T-helper 9 cell (primary cell): Measurements from ENCODE around the gene VRK1.

Source experiments
- DNase-seq: peaks from one replicate; pipeline ENCODE4 v3.0.0-alpha.2; 2020

Gene VRK1

DNA sequence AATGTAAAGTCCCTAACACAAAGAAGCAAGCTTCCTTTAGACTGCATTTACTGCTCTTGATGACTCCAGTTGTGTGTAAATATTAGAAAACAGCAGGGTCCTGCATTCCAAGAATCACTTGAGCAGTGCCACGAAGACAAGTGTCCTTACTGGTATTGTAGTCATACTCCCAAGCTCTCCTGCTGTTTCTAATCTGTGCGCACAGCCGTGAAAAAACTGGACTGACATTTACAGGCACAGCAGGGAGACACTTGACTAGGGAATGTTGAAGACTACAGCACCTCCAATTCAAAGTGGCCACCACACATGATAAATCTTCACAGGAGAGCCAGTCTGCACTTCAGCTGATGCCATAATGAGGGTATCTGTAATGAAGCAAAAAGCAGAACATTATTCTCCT, 91.4 kb downstream of the VRK1 start:
- DNase-seq: no peak

DNA sequence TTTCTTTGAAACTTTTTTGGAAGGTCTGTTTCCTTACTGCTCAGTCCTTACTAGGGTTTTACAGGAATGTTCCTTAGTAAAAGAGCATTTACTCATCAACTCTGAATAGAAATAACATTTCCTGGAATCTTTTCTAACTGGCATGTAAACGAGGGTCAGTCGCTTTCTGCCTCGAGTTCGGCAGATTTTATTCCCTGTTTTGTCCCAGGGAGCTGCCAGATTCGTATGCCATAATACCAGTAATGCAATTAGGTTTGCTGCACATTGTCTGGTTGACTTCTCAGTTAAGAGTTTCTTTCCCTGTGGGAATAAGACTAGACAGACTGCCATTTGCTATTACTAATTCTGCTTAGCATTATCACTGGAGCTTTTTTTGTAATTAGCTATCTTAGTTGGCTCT, 91.9 kb downstream of the VRK1 start:
- no peak for DNase-seq

DNA sequence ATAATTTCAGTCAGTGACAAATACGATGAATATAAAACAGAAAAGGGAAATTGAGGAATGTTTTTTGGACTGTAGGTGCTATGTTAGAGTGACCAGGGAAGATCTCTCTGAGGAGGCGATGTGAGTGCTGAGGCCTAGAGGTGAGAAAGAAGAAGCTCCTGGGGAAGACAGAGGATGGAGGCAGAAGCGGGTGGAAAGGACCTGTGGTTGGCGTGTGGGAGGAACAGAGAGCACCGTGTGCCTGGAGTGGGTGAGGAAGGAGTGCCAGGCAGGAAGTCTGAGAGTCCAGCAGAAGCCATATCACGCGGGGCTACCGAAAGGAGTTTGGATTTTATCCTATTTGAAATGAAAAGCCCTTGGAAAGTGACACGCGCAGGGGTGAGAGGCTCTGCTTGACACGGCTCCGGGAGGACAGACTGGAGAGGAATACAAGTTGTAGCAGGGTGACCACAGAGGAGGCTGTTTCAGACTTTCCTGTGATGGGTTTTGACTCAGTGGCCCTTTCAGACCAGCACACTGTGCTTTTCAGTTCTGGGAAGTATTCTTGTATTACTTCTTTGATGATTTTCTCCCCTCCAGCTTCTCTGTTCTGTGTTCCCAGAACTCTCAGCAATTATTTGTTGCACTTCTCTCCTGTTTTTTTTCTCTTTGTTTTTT, 96.9 kb downstream of the VRK1 start:
- no peak for DNase-seq

DNA sequence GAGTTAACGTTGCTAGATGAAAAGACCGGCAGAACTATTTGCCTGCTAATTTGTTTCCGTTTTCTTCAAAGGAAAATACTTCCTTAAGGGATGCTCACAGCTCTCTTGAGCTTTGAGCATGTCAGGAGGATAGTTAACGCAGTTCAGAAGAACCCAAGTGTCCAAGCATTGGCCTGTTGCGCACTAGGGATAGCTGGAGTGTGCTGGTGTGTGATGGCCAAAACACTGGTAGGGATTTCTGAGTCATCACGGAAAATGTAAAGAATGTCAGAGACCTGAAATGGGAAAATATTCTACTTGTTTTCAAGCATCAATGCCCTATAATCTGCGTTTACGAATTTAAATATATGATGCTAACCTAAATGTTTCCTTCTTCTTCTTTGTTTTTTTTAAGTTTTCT, 97.8 kb downstream of the VRK1 start:
- no peak for DNase-seq

DNA sequence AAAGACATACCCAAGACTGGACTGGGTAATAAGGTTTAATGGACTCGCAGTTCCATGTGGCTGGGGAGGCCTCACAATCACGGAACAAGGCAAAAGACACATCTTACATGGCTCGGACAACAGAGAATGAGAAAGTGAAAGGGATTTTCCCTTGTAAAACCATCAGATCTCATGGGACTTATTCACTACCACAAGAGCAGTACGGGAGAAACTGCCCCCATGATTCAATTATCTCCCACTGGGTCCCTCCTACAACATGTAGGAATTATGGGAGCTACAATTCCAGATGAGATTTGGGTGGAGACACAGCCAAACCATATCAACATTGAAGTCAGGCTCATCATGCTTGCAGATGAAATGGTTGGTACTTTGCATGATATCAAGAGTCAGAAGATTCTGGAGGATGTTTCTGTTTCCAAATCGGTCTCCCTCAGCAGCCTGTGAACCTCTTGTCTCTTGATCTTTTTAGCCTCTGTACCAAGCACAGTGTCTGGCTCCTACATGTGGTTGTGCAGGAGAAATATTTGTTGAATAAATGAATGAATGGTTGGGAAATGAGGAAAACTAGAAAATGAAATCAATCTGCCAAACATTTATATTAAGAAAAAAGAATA, 98.6 kb downstream of the VRK1 start:
- DNase-seq: no peak

DNA sequence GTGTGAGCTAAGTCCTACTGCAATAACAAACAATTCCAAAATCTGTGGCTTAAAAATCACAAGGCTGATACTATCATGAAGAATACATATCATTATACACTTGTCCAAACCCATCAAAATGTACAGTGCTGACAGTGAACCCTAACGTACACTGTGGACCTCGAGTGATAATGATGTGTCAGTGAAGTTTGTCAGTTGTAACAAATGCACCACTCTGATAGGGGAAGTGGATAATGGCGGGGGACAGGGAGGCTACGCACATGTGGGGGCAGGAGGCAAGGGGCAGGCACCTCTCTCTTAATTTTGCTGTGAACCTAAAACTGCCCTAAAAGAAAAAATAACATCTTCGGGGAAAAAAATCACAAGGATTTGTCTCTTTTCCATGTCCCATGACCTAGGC, 100.0 kb downstream of the VRK1 start:
- DNase-seq: no peak

DNA sequence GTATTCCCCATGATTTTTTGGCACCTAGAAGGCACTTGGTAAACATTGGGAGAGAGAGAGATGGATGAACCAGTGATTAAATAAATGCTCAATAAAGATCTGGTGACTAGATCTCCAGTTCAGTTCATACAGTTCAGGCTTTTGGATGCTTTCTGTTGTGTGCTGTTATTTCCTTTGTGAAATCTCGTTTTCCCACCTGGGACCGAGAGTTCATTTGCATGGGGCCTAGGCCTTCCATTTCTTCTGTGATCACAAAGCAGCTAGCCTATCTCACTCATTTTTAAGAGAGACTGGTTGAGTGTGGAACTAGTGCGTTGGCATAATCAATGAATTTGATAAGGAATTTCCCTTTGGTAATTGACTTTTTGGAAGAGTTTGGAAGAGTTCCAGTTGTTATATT, 104.0 kb downstream of the VRK1 start:
- DNase-seq: no peak

DNA sequence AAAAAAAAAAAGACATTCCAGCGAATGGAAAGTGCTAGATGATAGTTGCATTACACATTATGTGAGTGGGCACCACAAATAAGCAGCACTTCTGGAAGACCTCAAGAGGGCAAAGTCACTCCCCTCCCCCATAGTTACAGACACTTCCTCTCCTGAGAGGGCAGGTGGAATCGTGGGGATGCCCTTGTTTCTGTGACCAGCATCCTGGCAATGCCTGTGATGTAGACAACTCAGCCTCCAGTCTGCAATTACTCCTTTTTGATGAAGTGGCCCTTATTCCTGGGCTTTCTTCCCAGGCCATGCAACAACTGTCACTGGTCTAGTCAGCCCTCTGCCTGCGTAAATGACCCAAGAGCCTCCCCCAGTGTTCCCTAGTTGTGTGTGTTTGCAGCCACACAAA, 104.8 kb downstream of the VRK1 start:
- no peak for DNase-seq

DNA sequence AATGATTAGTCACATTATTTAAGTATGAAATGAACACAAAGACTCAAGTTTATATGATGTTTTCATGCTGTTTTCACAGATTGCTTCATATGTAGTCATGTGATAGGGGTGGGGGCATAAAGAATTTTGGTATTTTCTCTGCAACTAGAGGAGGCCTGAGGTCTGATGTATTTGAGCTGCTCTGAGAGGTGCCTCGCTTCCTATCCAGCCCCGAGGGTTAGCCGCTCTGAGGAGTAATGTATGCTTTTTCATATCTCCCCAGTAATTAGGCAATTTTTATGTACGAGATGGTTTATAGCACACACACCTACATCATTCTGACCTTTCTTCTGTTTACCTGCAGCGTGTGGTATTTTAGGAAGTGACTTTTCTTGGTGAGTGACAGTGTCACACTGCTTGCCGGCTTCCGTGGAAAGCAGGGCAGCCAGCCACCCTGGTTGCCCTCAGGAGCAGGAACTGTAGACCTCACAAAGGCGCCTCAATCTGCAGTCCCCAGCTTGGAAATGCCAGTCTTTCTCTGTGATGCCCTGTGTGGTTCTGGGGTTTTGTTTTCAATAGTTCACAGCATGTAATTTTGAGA, 106.4 kb downstream of the VRK1 start:
- DNase-seq: no peak

DNA sequence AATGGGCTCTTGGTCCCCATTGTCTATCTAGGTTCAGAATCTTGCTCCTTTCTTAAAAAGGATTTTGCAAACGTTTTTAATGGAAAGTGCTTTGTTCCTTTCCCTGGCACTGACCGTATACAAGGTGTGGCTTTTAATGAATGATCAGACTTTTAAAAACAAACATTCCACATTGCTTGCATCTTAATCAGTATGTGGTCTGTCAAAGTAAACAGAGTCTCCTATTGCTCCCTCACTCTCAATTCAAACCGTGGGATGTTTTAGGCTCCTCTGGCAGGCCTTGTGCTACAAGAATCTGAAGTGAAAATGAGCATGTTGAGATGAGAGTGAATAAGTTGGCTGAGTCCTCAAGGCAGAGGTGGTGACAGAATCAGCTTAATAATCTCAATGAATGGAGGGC, 107.0 kb downstream of the VRK1 start:
- DNase-seq: no peak

DNA sequence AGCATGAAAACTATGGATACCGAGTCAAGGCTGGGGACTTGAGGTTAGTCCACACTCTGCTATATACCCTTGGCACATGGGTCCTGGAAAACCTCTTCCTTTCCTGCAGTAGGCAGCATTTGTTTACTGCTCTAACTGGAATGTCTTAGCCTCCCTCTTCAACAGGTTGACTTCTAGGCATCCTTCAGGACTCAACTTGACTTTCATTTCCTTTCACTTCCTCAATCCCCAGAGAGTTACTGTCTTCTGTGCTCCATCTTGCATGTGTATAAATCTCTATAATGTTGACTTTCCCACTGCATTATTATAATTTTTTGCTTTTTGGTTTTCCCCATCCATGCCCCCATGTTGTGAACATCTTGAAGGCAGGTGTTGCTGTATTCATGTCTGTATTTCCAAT, 107.9 kb downstream of the VRK1 start:
- no peak for DNase-seq

DNA sequence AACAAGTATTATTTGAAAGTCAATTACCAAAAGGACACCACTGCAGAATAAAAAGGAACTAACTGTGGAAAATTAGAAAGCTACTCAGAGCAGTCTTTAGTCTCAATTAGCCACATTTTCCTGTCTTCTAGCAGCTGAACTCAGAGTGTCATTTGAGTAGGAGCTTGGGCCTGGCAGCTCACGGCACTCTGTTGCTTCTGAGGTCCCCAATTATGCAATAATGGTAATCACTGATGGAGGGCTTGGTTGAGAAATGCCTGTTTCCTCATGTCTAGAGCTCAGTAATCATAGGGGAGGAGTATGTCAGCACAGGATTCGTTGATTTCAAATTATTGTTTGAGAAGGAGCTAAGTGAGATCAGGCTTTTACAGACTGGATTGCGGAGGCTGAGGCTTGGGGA, 108.6 kb downstream of the VRK1 start:
- no peak for DNase-seq

DNA sequence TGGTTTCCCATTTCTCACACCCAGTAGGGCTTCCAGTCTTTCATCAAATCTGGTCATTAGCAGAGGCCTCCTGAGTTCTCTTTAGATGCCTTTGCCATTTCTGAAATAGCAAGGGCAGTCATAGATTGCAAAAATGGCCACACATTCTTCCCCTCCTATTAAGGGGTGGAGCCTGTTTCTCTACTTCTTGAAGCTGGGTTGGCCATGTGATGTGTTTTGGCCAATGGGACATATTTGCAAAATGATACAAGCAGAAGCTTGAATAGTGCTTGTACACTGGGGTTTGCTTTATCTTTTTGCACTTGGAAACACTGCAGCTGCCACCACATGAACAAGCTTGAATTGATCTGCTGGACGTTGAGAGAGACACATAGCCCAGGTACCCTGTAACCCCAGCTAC, 109.3 kb downstream of the VRK1 start:
- DNase-seq: no peak

DNA sequence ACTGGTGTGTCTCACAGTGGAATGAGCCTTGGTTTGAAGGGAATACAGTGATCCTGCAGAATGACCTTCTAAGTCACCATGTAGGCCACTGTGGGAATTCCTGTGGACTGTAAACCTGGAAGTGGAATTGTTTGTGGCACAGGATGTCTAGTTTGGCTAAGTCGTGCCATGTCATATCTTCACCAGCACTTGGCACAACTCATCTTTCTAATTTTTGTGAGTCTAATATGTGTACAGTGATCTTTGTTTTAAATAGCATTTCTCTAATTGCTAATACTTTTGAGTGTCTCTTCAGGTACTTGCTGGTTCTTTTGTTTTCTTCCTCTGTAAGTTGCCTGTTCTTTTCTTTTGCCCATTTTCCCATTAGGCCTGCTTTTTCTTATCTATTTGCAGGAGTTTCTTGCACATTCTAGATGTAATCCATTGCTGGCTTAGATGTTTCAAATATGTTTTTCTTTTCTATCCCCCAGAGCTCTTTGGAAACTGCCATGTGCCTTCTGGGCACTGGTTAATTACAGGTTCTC, 112.7 kb downstream of the VRK1 start:
- DNase-seq: no peak

DNA sequence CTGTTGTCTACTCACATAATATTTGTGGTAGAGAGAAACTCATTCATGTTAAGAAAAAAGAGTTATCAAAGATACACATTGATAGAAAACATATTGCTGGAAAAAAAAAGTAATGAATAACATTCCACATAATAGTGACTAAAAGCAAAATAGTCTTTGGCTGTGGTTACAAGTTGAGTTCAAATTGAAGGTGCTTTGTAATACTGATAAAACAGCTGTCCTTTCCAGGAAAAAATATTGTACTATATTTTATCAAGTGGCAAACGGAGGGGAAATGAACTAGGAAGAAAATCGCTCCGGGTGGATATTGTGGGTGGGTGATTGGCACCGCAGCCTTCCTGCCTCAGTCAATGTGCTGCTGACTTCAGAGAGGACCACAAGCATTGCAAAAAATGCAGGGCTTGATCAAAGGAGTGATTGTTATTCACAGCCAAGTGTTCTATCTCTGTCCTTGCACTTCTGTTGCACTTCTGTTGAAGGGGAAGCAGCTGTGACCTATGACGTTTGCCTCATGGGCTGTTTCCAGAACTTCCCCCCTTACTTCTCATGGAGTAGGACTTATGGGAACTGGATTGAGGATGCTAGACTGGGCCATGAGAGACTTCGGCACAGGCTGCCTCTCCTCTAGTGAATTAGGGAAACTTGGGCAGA, 114.4 kb downstream of the VRK1 start:
- no peak for DNase-seq

DNA sequence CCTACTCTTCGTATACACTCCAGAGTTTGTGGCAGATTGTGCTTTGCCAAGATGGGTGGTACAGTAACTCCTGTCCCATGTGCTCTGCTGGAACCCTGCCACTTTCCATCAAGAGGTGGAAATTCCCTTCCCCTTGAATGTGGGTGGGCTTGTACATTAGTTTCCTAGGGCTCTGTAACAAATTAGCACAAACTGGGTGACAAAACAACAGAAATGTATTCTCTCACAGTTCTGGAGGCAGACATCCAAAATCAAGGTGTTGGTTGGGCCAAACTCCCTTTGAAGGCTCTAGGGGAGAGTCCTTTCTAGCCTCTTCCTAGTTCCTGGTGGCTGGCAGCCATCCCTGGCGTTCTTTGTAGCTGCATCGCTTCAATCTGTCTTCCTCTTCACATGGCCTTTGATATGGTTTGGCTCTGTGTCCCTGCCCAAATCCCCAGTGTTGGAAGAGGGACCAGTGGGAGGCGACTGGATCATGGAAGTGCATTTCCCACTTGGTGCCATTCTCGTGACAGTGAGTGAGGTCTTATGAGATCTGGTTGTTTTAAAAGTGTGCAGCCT, 117.5 kb downstream of the VRK1 start:
- DNase-seq: no peak

DNA sequence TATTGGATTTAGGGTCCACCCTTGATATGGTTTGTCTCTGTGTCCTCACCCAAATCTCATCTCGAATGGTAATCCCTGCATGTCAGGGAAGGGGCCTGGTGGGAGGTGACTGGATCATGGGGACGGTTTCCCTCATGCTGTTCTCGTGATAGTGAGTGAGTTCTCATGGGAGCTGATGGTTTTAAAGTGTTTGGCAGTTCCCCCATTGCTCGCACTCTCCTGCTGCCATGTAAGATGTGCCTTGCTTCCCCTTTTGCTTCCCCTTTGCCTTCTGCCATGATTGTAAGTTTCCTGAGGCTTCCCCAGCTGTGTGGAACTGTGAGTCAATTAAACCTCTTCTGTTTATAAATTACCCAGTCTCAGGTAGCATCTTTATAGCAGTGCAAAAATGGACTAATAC, 118.3 kb downstream of the VRK1 start:
- DNase-seq: no peak

DNA sequence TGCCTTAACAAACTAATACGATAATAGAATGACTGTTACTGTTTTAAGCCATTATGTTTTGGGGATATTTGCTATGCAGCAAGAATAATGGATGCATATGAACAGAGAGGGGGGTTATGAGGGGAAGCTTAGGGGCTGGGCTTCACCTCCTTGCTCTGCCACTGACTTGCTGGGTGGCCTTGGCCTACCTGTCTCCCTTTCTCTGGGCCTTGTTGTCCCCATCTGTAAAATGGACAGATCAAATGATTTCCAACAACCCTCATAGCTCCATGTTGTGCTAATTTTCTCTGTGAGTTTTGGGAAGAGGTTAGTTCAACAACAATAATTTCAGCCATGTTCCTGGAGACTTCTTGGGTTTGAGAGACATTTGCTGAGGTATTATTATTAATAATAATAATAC, 119.6 kb downstream of the VRK1 start:
- no peak for DNase-seq

DNA sequence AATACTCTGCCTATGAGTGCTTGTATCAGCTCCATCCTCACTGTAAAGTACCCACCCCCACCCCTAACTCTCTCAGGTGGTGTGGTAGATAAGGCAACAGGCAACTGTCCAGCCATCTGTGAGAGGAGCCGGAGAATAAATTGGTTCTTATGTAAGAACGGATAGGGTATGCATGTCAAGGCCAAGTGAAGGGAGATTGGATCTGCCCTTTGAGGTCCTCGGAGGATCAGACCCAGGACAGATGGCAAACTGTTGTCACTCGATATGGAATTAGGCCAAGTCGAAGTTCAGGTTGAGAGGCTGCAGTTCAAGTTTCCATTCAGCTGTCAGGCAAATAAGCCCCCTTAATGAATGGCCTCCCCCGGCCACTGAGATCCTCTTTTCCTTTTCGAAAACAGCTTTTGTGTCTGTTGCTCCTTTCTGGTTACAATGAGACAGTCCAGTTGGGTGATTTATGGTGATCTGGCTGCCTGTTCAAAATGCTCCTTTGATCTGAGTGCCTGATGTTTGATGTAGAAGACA, 120.3 kb downstream of the VRK1 start:
- DNase-seq: no peak

DNA sequence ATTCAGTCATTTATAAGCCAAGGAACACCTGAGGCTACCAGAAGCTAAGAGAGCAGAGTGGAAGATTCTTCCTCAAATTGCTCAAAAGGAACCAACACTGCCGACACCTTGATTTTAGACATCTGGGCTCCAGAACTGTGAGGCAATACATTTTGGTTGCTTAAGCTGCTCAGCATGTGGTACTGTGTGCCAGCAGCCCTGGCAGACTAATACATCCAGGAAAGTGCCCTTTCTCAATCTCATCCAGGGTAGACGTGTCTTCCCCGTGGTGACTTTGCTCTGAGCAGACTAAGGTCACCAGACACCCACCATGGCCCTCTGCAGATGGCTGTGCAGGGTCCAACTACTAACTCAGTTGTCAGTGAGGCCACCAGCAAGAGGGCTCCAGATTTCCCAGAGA, 122.8 kb downstream of the VRK1 start:
- DNase-seq: no peak

DNA sequence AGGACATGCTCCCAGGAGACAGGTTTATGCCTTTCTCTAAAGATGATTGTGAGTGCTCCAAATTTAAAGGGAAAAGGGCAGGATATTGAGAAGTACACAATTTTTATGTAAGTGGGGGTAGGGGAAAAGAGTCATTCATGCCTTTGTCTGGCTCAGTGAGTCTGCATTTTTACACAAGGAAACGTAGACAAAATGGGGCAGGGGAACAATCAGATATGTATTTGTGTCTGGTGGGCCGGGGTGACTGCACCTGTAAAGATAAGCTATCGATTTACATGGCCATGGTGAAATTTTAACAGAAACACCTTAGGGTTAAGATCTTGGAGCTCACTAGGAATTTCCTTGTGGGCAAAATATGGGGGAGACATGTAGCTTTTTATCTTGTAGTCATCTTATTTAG, 123.6 kb downstream of the VRK1 start:
- DNase-seq: no peak

DNA sequence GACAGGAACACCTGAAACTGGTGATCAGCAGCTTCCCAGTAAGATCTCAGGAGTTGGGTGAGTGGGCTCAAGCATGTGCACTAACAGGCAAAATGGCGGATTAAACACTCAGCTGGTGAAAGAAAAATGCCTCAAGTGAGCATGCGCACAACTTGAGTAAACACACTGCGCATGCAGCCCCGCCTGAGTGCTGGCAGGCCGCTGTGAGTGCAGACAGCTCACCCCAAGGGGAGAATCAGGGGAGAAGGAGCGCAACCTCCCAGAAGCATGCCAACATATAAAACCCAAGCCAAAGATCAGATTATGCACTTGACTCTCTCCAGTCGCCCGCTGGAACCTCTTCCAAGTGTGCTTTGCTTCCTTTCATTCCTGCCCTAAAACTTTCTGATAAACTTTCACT, 125.8 kb downstream of the VRK1 start:
- DNase-seq: no peak

DNA sequence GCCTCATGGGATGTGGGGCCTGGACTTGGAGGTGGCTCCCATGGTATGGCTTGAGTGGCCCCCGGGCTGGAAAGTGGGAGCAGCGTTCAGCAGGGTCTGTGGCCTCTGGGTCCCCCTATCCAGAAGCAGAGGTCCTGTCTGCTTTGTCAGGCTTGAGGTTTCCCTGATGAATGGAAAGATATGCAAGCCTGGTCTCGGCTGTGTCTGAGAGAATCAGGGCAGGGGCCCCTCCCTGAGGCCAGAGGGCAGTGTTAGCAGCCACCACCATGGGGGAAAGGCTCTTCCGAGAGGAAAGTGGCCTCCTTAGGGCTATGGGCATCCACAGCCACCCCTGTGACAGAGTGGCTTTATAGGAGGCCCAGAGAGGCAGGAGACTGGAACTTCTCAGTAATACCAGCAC, 128.2 kb downstream of the VRK1 start:
- DNase-seq: no peak

DNA sequence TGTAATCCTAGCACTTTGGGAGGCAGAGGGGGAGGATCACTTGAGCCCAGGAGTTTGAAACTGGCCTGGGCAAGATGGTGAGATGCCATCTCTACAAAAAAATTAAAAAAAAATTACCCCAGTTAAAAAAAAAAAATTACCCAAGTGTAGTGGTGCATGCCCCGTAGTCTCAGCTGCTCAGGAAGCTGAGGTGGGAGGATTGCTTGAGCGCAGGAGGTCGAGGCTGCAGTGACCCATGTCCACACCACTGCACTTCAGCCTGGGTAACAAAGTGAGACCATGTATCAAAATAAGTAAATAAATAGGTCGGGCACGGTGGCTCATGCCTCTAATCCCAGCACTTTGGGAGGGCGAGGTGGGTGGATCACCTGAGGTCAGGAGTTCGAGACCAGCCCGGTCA, 128.8 kb downstream of the VRK1 start:
- DNase-seq: no peak
